GM21619 (cell line): ENCODE results near the gene ESRRG.

Experiments
- ATAC-seq: cut with Tn5 transposase; IDR thresholded peaks from one replicate; pipeline ENCODE4 v1.9.1; 2021; ENCODE audit not compliant: unreplicated experiment

The ESRRG gene

GRCh38 chr1:216523043-216523442 lies 200.2 kb downstream of the ESRRG start:
- no peak for ATAC-seq

- no peak for ATAC-seq
These were observed 201.8 kb downstream of the ESRRG start for GRCh38 chr1:216521477-216521876.

GRCh38 chr1:216518844-216519627 lies 204.2 kb downstream of the ESRRG start:
- ATAC-seq = no peak

- no peak for ATAC-seq
These were observed 220.6 kb downstream of the ESRRG start for GRCh38 chr1:216502528-216503162.

- ATAC-seq = no peak
These were observed 222.8 kb downstream of the ESRRG start for GRCh38 chr1:216500273-216500967.

GRCh38 chr1:216499581-216500272 lies 223.5 kb downstream of the ESRRG start:
- no peak for ATAC-seq

- ATAC-seq = no peak
These were observed 225.0 kb downstream of the ESRRG start for GRCh38 chr1:216498277-216498676.

GRCh38 chr1:216485042-216485441 lies 238.2 kb downstream of the ESRRG start:
- ATAC-seq = no peak

- no peak for ATAC-seq
These were observed 239.4 kb downstream of the ESRRG start for GRCh38 chr1:216483672-216484401.

GRCh38 chr1:216482620-216483019 lies 240.6 kb downstream of the ESRRG start:
- no peak for ATAC-seq

GRCh38 chr1:216478238-216478637 lies 245.0 kb downstream of the ESRRG start:
- ATAC-seq = no peak

- no peak for ATAC-seq
These were observed 246.9 kb downstream of the ESRRG start for GRCh38 chr1:216476341-216476740.

- ATAC-seq = no peak
These were observed 247.5 kb downstream of the ESRRG start for GRCh38 chr1:216475659-216476276.

GRCh38 chr1:216466162-216466801 lies 256.9 kb downstream of the ESRRG start:
- no peak for ATAC-seq

GRCh38 chr1:216464489-216464888 lies 258.7 kb downstream of the ESRRG start:
- ATAC-seq = no peak

- ATAC-seq = no peak
These were observed 261.0 kb downstream of the ESRRG start for GRCh38 chr1:216462066-216462775.

- ATAC-seq = no peak
These were observed 261.8 kb downstream of the ESRRG start for GRCh38 chr1:216461466-216461865.

GRCh38 chr1:216459651-216460207 lies 263.5 kb downstream of the ESRRG start:
- no peak for ATAC-seq

GRCh38 chr1:216458812-216459211 lies 264.4 kb downstream of the ESRRG start:
- ATAC-seq = no peak
